KBM-7 (cell line): ENCODE data around the gene MAML3.

Experiments
- DNase-seq: peaks from one replicate; pipeline ENCODE4 v3.0.0-alpha.2; 2015
- in situ Hi-C: fragments of 300-500 bp; cut with MboI; formaldehyde crosslinking; loops from 2 replicates; pipeline ENCODE4 v1.14.3; 2020; ENCODE audit warnings: low sequenced_read_pairs, low pct_unique_long_range_greater_than_20kb, mixed read lengths

MAML3 gene

GRCh38 chr4:139770361-139770760 lies 383.6 kb downstream of the MAML3 start:
- DNase-seq, result no peak
- in situ Hi-C loops, result no loop called here

GRCh38 chr4:139769364-139769763 lies 384.6 kb downstream of the MAML3 start:
- in situ Hi-C loops, result no loop called here
- no peak for DNase-seq

- peak; percentile 28 for DNase-seq
- in situ Hi-C loops, result no loop called here
Measured at GRCh38 chr4:139768896-139769295, 385.1 kb downstream of the MAML3 start.

GRCh38 chr4:139768366-139768765 lies 385.6 kb downstream of the MAML3 start:
- in situ Hi-C loops, result no loop called here
- DNase-seq, result no peak

- DNase-seq, result no peak
Measured at GRCh38 chr4:139767585-139767984, 386.4 kb downstream of the MAML3 start.

GRCh38 chr4:139767168-139767567 lies 386.8 kb downstream of the MAML3 start:
- in situ Hi-C loops, result no loop called here

More at GRCh38 chr4:139767585-139767984, 386.4 kb downstream of the MAML3 start:
- in situ Hi-C loops, result no loop called here

GRCh38 chr4:139764686-139765310 lies 389.2 kb downstream of the MAML3 start:
- in situ Hi-C loops, result no loop called here
- DNase-seq, result no peak

More at GRCh38 chr4:139767168-139767567, 386.8 kb downstream of the MAML3 start:
- DNase-seq, result peak; percentile 39

- in situ Hi-C loops, result no loop called here
Measured at GRCh38 chr4:139764182-139764581, 389.8 kb downstream of the MAML3 start.

GRCh38 chr4:139763672-139764071 lies 390.3 kb downstream of the MAML3 start:
- in situ Hi-C loops, result no loop called here
- peak; percentile 79 for DNase-seq

More at GRCh38 chr4:139764182-139764581, 389.8 kb downstream of the MAML3 start:
- no peak for DNase-seq

GRCh38 chr4:139763205-139763604 lies 390.8 kb downstream of the MAML3 start:
- no peak for DNase-seq
- in situ Hi-C loops, result no loop called here

GRCh38 chr4:139762720-139763119 lies 391.3 kb downstream of the MAML3 start:
- in situ Hi-C loops, result no loop called here
- DNase-seq, result no peak

GRCh38 chr4:139761461-139761860 lies 392.5 kb downstream of the MAML3 start:
- DNase-seq, result peak; percentile 43
- in situ Hi-C loops, result no loop called here

- in situ Hi-C loops, result no loop called here
- no peak for DNase-seq
Measured at GRCh38 chr4:139760567-139760966, 393.4 kb downstream of the MAML3 start.

GRCh38 chr4:139759097-139759496 lies 394.9 kb downstream of the MAML3 start:
- in situ Hi-C loops, result no loop called here
- DNase-seq, result no peak

GRCh38 chr4:139756391-139757180 lies 397.4 kb downstream of the MAML3 start:
- DNase-seq, result no peak
- in situ Hi-C loops, result no loop called here

GRCh38 chr4:139754938-139755337 lies 399.0 kb downstream of the MAML3 start:
- DNase-seq, result no peak
- in situ Hi-C loops, result no loop called here

- in situ Hi-C loops, result no loop called here
- DNase-seq, result no peak
Measured at GRCh38 chr4:139753686-139754085, 400.3 kb downstream of the MAML3 start.

- DNase-seq, result no peak
- in situ Hi-C loops, result no loop called here
Measured at GRCh38 chr4:139749835-139750498, 404.0 kb downstream of the MAML3 start.

GRCh38 chr4:139749338-139749737 lies 404.6 kb downstream of the MAML3 start:
- in situ Hi-C loops, result no loop called here
- peak; percentile 51 for DNase-seq
